NB4 (cell line): ENCODE measurements around the gene MAP3K9.

Source experiments
- CTCF ChIP-seq: IDR thresholded peaks from one replicate; pipeline ENCODE4 v1.5.1; 2012; ENCODE audit warnings: low read depth, low read length
- MAX ChIP-seq: IDR thresholded peaks from 2 replicates; pipeline ENCODE4 v1.6.1; 2011; ENCODE audit warnings: low read depth, low read length
- POLR2A ChIP-seq: IDR thresholded peaks from 2 replicates; pipeline ENCODE4 v1.6.1; 2011; ENCODE audit warnings: mild to moderate bottlenecking; ENCODE audit not compliant: insufficient read length; ENCODE audit errors: extremely low read depth

- TF ChIP-seq CTCF (no peak), POLR2A (no peak), MAX (no peak)
These were observed 28.8 kb upstream of the MAP3K9 start for GRCh38 chr14:70838076-70838475.
